ENCODE data around the gene ZNF610.

GRCh38 chr19:52398081-52398441 is 62.0 kb downstream of the ZNF610 start:
- TF ChIP-seq, protein P1, sequence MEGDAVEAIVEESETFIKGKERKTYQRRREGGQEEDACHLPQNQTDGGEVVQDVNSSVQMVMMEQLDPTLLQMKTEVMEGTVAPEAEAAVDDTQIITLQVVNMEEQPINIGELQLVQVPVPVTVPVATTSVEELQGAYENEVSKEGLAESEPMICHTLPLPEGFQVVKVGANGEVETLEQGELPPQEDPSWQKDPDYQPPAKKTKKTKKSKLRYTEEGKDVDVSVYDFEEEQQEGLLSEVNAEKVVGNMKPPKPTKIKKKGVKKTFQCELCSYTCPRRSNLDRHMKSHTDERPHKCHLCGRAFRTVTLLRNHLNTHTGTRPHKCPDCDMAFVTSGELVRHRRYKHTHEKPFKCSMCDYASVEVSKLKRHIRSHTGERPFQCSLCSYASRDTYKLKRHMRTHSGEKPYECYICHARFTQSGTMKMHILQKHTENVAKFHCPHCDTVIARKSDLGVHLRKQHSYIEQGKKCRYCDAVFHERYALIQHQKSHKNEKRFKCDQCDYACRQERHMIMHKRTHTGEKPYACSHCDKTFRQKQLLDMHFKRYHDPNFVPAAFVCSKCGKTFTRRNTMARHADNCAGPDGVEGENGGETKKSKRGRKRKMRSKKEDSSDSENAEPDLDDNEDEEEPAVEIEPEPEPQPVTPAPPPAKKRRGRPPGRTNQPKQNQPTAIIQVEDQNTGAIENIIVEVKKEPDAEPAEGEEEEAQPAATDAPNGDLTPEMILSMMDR (IDR thresholded peaks at IDR 0.05): no peak
- TF ChIP-seq POLR2AphosphoS5 (IDR thresholded peaks at IDR 0.05) (no peak), POLR2A (IDR thresholded peaks at IDR 0.05) (no peak), EP300 (IDR thresholded peaks at IDR 0.05; ENCODE audit: low read depth) (no peak)

Measured in transverse colon (tissue), 4 donors.